HL-60 (cell line): ENCODE measurements around the gene NOTO.

Experiments used
- CTCF ChIP-seq: IDR thresholded peaks from one replicate; pipeline ENCODE4 v1.5.1; 2011; ENCODE audit warnings: low read length, control low read depth, inconsistent platforms; ENCODE audit not compliant: insufficient read depth
- GABPA ChIP-seq: IDR thresholded peaks from 2 replicates; pipeline ENCODE4 v1.6.1; 2012; ENCODE audit warnings: low read depth
- POLR2AphosphoS5 ChIP-seq: IDR thresholded peaks from 2 replicates; pipeline ENCODE4 v1.6.1; 2012; ENCODE audit warnings: low read depth
- SPI1 ChIP-seq: IDR thresholded peaks from 2 replicates; pipeline ENCODE4 v1.6.1; 2012; ENCODE audit warnings: low read depth, mild to moderate bottlenecking, borderline replicate concordance
- TF ChIP-seq, protein P1 (sequence below): IDR thresholded peaks from 2 replicates; pipeline ENCODE4 v1.6.1; 2012; ENCODE audit warnings: low read depth; ENCODE audit not compliant: insufficient replicate concordance

DNA sequence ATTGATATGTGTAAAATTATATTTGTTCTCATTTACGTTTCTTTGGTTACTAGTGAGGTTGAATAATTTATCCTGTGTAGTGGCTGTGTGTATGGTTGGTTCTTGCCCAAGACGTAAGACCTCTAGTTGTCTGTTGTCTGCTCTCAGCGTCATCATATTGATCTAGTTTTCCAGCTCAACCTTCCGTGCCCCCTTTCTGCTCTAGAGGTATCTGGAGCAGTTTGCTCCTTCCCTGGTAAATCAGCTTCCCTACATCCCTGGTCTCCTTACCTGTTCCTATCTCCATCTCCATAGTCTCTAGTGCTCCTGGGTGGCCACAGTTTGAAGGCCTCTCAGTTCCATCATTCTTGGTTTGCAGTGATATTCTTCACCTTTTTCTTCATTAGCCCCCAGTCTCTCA, 12.9 kb downstream of the NOTO start:
- no peak for TF ChIP-seq CTCF
- TF ChIP-seq POLR2AphosphoS5: no peak
- TF ChIP-seq, protein P1, sequence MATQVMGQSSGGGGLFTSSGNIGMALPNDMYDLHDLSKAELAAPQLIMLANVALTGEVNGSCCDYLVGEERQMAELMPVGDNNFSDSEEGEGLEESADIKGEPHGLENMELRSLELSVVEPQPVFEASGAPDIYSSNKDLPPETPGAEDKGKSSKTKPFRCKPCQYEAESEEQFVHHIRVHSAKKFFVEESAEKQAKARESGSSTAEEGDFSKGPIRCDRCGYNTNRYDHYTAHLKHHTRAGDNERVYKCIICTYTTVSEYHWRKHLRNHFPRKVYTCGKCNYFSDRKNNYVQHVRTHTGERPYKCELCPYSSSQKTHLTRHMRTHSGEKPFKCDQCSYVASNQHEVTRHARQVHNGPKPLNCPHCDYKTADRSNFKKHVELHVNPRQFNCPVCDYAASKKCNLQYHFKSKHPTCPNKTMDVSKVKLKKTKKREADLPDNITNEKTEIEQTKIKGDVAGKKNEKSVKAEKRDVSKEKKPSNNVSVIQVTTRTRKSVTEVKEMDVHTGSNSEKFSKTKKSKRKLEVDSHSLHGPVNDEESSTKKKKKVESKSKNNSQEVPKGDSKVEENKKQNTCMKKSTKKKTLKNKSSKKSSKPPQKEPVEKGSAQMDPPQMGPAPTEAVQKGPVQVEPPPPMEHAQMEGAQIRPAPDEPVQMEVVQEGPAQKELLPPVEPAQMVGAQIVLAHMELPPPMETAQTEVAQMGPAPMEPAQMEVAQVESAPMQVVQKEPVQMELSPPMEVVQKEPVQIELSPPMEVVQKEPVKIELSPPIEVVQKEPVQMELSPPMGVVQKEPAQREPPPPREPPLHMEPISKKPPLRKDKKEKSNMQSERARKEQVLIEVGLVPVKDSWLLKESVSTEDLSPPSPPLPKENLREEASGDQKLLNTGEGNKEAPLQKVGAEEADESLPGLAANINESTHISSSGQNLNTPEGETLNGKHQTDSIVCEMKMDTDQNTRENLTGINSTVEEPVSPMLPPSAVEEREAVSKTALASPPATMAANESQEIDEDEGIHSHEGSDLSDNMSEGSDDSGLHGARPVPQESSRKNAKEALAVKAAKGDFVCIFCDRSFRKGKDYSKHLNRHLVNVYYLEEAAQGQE: no peak
- no peak for TF ChIP-seq GABPA
- TF ChIP-seq SPI1: no peak
